Cardiac muscle cell (in vitro differentiated cells and primary cell): Measurements from ENCODE around the gene TUG1. TPM values are rescaled to one million over a fixed set of nuclear protein-coding genes. Genes with fewer than 3 reads are reported as not detected.

Experiments
- DNase-seq, 2 donors: peaks; one replicate each; pipeline versions ENCODE4 v3.0.0 to v3.0.0-alpha.2; 2010 to 2017; ENCODE audit warnings: low read depth in 1 of 2, low spot score in 1 of 2
- H3K27ac ChIP-seq: fragments of 200-600 bp; sonication (generic); 2 replicates; pipeline ENCODE4 v1.5.1; 2016
- H3K27me3 ChIP-seq: fragments of 200-600 bp; sonication (generic); 2 replicates; pipeline ENCODE4 v1.6.0; 2016; ENCODE audit warnings: control low read depth
- H3K36me3 ChIP-seq: fragments of 200-600 bp; sonication (generic); 2 replicates; pipeline ENCODE4 v1.5.1; 2016; ENCODE audit warnings: control low read depth
- H3K4me1 ChIP-seq: fragments of 200-600 bp; sonication (generic); 2 replicates; pipeline ENCODE4 v1.8.1; 2017; ENCODE audit warnings: low read depth, mild to moderate bottlenecking, mixed run types
- H3K4me3 ChIP-seq: fragments of 200-600 bp; sonication (generic); 2 replicates; pipeline ENCODE4 v1.5.1; 2016; ENCODE audit warnings: mild to moderate bottlenecking
- H3K9me3 ChIP-seq: fragments of 200-600 bp; sonication (generic); 2 replicates; pipeline ENCODE4 v1.5.1; 2017; ENCODE audit warnings: low read depth, mild to moderate bottlenecking, control low read depth
- polyA plus RNA-seq: library from polyadenylated mRNA; unstranded; fragments of >200 nt; fragmentation: Nextera tagmentation; extraction: Ambion mirVana; gene quantifications from 2 replicates; pipeline ENCODE4 v1.2.1, GENCODE V29; 2016
- total RNA-seq: library from RNA; depleted of rRNA; stranded (reverse); fragments of >200 nt; gene quantifications from 2 replicates; pipeline ENCODE4 v1.2.3, GENCODE V29; 2016
- TF ChIP-seq, protein P1 (sequence below): IDR thresholded peaks from 2 replicates; pipeline ENCODE4 v1.5.1; 2012; ENCODE audit warnings: low read depth, mild to moderate bottlenecking, low read length

The TUG1 gene
- total and polyA plus RNA-seq, 2 experiments from 2014 or later, result 58.9 to 85.5 TPM

DNA sequence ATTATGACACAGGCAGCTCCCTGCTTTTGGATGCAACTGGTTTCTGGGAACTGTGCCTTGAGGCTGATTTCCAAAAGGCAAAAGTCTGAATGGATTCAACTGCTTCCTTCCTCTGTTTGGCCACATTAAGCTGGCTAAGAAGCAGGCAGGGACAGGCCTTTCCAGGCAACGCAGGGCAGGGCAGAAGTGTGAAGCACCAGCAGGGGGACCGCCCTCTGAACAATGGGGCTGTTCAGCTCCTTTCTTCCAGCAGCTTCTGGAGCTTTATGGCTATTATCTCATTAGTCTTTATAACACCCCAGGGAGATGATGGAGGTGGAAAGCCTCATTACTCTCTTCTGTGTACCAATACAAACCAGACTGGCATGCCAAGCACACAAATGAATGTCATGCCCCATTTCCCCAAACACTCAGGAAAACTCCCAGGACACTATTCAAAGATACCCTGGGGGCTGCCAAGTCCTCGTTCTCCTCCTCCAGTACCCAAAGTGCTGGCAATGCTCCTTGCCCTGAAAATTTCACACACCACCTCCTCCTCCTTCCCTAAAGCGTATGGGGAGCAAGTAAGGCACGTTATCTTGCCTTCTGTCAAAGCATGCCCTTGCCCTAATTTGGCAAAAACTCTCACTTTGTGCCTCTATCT lies 21.8 kb upstream of the TUG1 start:
- TF ChIP-seq, protein P1, sequence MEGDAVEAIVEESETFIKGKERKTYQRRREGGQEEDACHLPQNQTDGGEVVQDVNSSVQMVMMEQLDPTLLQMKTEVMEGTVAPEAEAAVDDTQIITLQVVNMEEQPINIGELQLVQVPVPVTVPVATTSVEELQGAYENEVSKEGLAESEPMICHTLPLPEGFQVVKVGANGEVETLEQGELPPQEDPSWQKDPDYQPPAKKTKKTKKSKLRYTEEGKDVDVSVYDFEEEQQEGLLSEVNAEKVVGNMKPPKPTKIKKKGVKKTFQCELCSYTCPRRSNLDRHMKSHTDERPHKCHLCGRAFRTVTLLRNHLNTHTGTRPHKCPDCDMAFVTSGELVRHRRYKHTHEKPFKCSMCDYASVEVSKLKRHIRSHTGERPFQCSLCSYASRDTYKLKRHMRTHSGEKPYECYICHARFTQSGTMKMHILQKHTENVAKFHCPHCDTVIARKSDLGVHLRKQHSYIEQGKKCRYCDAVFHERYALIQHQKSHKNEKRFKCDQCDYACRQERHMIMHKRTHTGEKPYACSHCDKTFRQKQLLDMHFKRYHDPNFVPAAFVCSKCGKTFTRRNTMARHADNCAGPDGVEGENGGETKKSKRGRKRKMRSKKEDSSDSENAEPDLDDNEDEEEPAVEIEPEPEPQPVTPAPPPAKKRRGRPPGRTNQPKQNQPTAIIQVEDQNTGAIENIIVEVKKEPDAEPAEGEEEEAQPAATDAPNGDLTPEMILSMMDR, result no peak
- H3K4me3 ChIP-seq, result no peak overlapping the region
- H3K27ac ChIP-seq, result no peak overlapping the region
- no peaks in the 10 kb centered on the region for H3K9me3 ChIP-seq
- H3K36me3 ChIP-seq, result peaks cover 72% of the 10 kb centered on the region
- H3K4me1 ChIP-seq, result peaks cover 8% of the 10 kb centered on the region
- DNase-seq, result no peak
- H3K27me3 ChIP-seq, result no peaks in the 10 kb centered on the region

DNA sequence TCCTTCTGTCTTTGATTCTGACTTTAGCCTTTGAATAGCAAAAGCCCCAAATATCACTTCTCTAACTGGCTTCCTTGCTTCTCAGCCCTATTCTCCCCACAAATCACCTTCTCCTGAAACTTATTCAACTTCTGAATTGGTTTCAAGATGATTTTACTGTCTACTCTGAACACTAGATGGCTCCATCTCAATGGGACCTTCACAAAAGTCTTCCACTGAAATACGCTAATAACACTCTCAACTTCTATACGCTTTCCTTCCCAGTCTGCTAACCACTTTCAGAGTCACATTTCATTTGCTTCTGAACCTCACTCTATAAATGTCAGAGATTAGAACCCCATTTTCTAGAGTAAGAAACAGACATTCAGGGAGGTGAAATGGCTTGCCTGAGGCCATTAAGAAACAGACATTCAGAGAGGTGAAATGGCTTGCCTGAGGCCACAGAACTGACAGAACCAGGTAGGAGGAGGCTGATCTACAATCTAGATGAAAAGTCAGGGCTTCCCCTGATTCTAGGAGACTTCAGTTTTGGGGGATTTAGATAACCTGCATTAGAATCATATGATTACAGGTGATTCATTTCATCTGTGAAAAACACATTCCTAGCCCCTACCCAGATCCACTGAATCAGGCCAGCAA lies 21.1 kb upstream of the TUG1 start:
- Histone ChIP-seq H3K36me3 (peaks cover 71% of the 10 kb centered on the region), H3K27ac (no peak overlapping the region), H3K27me3 (no peaks in the 10 kb centered on the region), H3K9me3 (no peaks in the 10 kb centered on the region), H3K4me3 (no peak overlapping the region), H3K4me1 (peaks cover 8% of the 10 kb centered on the region)
- TF ChIP-seq, protein P1, result peak; percentile 58
- DNase-seq, result peak; percentile 56 to 78

DNA sequence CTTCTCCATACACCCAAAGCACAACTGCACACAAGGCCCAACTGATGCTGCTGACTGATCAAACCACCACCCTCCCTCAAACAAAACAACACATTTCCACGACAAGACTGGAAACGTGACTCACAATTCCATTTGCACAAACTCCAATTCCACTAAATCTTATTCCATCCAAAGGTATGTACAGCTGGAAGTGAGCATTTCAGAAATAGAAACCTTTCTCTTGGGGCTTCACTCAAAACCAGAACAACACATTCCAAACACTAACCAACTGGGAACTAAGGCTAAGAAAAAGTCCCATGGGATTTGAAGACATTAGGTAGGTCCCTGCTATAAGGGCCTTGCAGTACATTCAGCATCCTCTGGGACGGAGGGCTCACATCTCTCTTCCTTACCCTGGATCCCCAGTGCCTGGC lies 20.1 kb upstream of the TUG1 start:
- no peak for DNase-seq
- Histone ChIP-seq H3K27ac (no peak overlapping the region), H3K4me3 (no peak overlapping the region), H3K36me3 (peaks cover 65% of the 10 kb centered on the region), H3K27me3 (no peaks in the 10 kb centered on the region), H3K4me1 (peaks cover 8% of the 10 kb centered on the region), H3K9me3 (no peaks in the 10 kb centered on the region)
- TF ChIP-seq, protein P1, result no peak

DNA sequence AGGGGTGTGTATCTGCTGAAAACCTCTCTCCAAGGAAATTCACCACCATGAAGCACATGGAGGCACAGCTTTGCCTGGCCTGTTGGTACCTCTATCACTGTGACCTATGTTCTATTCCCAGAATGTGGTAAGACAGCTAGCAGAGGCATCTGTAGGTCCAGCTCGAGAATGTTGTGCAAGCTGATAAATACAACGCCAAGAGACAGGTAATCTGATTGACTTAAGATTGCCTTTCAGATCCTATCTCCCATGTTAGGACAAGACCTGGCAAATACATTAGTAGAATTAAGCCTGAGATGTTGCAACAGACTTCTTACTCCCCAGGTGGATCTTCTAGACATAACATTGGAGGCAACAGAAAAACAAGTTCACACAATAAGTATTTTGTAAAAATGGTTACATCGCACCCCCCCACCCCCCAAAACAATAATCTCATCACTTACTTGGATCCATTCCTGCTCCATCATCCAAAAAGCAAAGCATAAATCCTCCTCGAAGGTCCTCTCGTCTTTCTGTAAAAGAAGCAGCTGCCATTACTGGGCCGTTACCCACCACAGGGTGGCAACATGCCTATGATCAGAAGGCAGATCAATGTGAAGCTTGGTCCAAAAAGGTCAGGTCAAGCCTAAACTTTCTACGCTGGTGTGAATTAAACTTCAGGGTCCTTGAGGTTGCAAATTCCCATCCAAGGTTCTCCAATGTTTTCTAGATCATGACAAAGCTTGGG lies 19.0 kb upstream of the TUG1 start:
- TF ChIP-seq, protein P1, result no peak
- Histone ChIP-seq H3K9me3 (no peaks in the 10 kb centered on the region), H3K27me3 (no peaks in the 10 kb centered on the region), H3K4me1 (peaks cover 8% of the 10 kb centered on the region), H3K27ac (no peak overlapping the region), H3K36me3 (peaks cover 58% of the 10 kb centered on the region), H3K4me3 (no peak overlapping the region)
- DNase-seq, result no peak

DNA sequence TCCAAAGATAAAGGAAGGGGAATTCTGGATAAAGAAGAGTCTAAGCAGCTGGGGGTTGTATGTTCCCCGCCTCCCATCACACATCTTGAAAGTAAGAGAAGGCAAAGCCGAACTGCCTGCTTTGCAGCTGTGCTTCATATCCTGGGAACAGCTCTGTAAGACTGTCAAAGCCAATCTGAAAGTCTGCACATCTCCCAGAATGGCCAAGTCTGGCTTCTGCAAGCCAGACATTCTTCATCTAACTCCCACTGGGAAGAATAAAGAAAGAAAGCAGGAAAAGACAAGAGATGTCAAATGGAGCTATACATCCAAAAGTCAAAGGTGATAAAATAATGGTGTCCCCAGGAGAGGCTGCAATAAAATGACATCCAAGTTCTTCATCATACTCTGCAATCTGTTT lies 15.9 kb upstream of the TUG1 start:
- peaks cover 40% of the 10 kb centered on the region for H3K36me3 ChIP-seq
- no peaks in the 10 kb centered on the region for H3K9me3 ChIP-seq
- TF ChIP-seq, protein P1, result no peak
- no peaks in the 10 kb centered on the region for H3K27me3 ChIP-seq
- H3K4me1 ChIP-seq, result peaks cover 11% of the 10 kb centered on the region
- H3K4me3 ChIP-seq, result no peak overlapping the region
- H3K27ac ChIP-seq, result no peak overlapping the region
- no peak for DNase-seq
